K562 (cell line): ENCODE data around the gene OR8H1. TPM values are rescaled to one million over a fixed set of nuclear protein-coding genes. Genes with fewer than 3 reads are reported as not detected.

ENCODE experiments used
- ATAC-seq: fragments of 200-7000 bp; cut with Tn5 transposase; 3 replicates; pipeline ENCODE4 v1.9.1; 2020; ENCODE audit warnings: moderate library complexity
- Bru-seq: library from RNA; stranded (reverse); fragments of 400-500 nt; gene quantifications from one replicate; lab custom pipeline; 2021; lab: Mats Ljungman, UMichigan
- BruChase-seq, 2 experiments: library from RNA; stranded (reverse); fragments of 400-500 nt; gene quantifications; one replicate each; lab custom pipeline; 2021; lab: Mats Ljungman, UMichigan
- BruUV-seq: library from RNA; stranded (reverse); fragments of 400-500 nt; replicated peaks from 2 replicates; lab custom pipeline; 2021; lab: Mats Ljungman, UMichigan
- CTCF ChIA-PET: fragments of 300-600 bp; formaldehyde crosslinking; extraction: SDS; loops from one replicate; lab custom pipeline; 2021; ENCODE audit warnings: low intra/inter-chr PET ratio; lab: Yijun Ruan, JAX
- POLR2A ChIA-PET: fragments of 300-600, 350-650 bp; sonication (Branson Sonifier 250); formaldehyde crosslinking; extraction: SDS; loops from one replicate; lab custom pipeline; 2021; ENCODE audit warnings: antibody characterized with exemption, inconsistent platforms; lab: Yijun Ruan, JAX
- DNase-seq, 4 experiments: peaks; one replicate each; pipeline versions ENCODE4 v3.0.0 to v3.0.0-alpha.2; 2011 to 2018; ENCODE audit warnings: low spot score in 3 of 4, mixed read lengths in 3 of 4; ENCODE audit errors: extremely low read depth in 1 of 4
- FAIRE-seq: peaks from 2 replicates; lab custom pipeline; 2011; peaks lifted over from hg19 to GRCh38; lab: Jason Lieb, UNC
- H2AFZ ChIP-seq: 2 replicates; pipeline ENCODE4 v1.6.0; 2011; ENCODE audit warnings: low read depth, low read length, control low read depth, inconsistent platforms
- H3K27ac ChIP-seq: fragments of 200-600 bp; 3 replicates; pipeline ENCODE4 v1.8.0; 2011; ENCODE audit warnings: low read depth, mild to moderate bottlenecking, control low read depth, inconsistent platforms, low read length, moderate library complexity, mixed read lengths; ENCODE audit errors: extremely low read depth
- H3K27me3 ChIP-seq, 2 experiments: fragments of 300-600 bp in 1 of 2; 2 replicates in 1 of 2; 3 replicates in 1 of 2; pipeline versions ENCODE4 v1.6.0 to v1.8.0; 2011; ENCODE audit warnings: inconsistent platforms in 2 of 2, low read length in 2 of 2, mild to moderate bottlenecking in 1 of 2, mixed read lengths in 1 of 2, moderate library complexity in 1 of 2; ENCODE audit not compliant: control insufficient read depth in 2 of 2, insufficient read depth in 2 of 2
- H3K36me3 ChIP-seq: fragments of 300-600 bp; 3 replicates; pipeline ENCODE4 v1.8.0; 2011; ENCODE audit warnings: mild to moderate bottlenecking, low read length, inconsistent platforms; ENCODE audit not compliant: control insufficient read depth, insufficient read depth
- H3K4me1 ChIP-seq, 2 experiments: fragments of 200-600 bp in 1 of 2; replicated peaks in 1 of 2; 2 replicates in 1 of 2; 3 replicates in 1 of 2; pipeline versions ENCODE4 v1.5.1 to v1.8.0; 2011; ENCODE audit warnings: inconsistent platforms in 2 of 2, low read length in 2 of 2, mild to moderate bottlenecking in 1 of 2, mixed read lengths in 1 of 2, moderate library complexity in 1 of 2; ENCODE audit not compliant: control insufficient read depth in 2 of 2, insufficient read depth in 2 of 2
- H3K4me2 ChIP-seq: 2 replicates; pipeline ENCODE4 v1.6.1; 2011; ENCODE audit warnings: low read length, control low read depth, inconsistent platforms, mixed read lengths; ENCODE audit not compliant: insufficient read depth
- H3K4me3 ChIP-seq: fragments of 200-600 bp; sonication (generic), shearing (Covaris generic); 2 replicates; pipeline ENCODE4 v1.5.1; 2016; ENCODE audit warnings: control low read depth, inconsistent platforms
- H3K79me2 ChIP-seq: fragments of 200-600 bp; 3 replicates; pipeline ENCODE4 v1.8.0; 2011; ENCODE audit warnings: low read length, inconsistent platforms; ENCODE audit not compliant: control insufficient read depth, insufficient read depth
- H3K9ac ChIP-seq, 2 experiments: 2 replicates each; pipeline versions ENCODE4 v1.6.0 to v1.6.1; 2011; ENCODE audit warnings: low read depth in 2 of 2, low read length in 2 of 2, control low read depth in 1 of 2, inconsistent platforms in 1 of 2, mild to moderate bottlenecking in 1 of 2, mixed read lengths in 1 of 2; ENCODE audit not compliant: insufficient read depth in 1 of 2
- H3K9me1 ChIP-seq: one replicate; pipeline ENCODE4 v1.6.0; 2011; ENCODE audit warnings: inconsistent platforms, mild to moderate bottlenecking, low read length, moderate library complexity; ENCODE audit not compliant: control insufficient read depth, insufficient read depth
- H3K9me3 ChIP-seq: replicated peaks from 2 replicates; pipeline ENCODE4 v1.5.1; 2011; ENCODE audit warnings: low read depth, low read length, inconsistent platforms; ENCODE audit not compliant: control insufficient read depth, insufficient read depth
- H4K20me1 ChIP-seq: replicated peaks from 2 replicates; pipeline ENCODE4 v1.6.1; 2011; ENCODE audit warnings: low read length, inconsistent platforms, mixed read lengths; ENCODE audit not compliant: control insufficient read depth, insufficient read depth
- HDGF ChIP-seq: fragments of 450-650 bp; IDR thresholded peaks from 2 replicates; pipeline ENCODE4 v1.6.1; 2016
- MED1 ChIP-seq: sonication (generic); formaldehyde crosslinking; IDR thresholded peaks from 2 replicates; pipeline ENCODE4 v1.8.1; 2023; ENCODE audit warnings: missing genetic modification reagents, borderline replicate concordance
- ZNF740 ChIP-seq, 3 experiments: fragments of 200-800 bp in 1 of 3; sonication (Bioruptor generic) in 1 of 3; sonication (generic) in 1 of 3; formaldehyde crosslinking in 1 of 3; IDR thresholded peaks; 2 replicates each; pipeline versions ENCODE4 v1.6.1 to v1.8.0; 2016 to 2022; ENCODE audit warnings: mild to moderate bottlenecking in 2 of 3, missing compliant biosample characterization in 2 of 3, missing genetic modification characterization in 2 of 3, missing genetic modification reagents in 1 of 3
- WGBS: fragments of 100-300 bp; shearing (Covaris generic); methylation state at CpG from one replicate; pipeline ENCODE4 v1.1.6; 2016; ENCODE audit warnings: low coverage, mixed read lengths; ENCODE audit not compliant: insufficient coverage; ENCODE audit errors: missing lambda C conversion rate; 5-methylcytosine and 5-hydroxymethylcytosine counted together
- in situ Hi-C: fragments of 300-500 bp; cut with MboI; formaldehyde crosslinking; loops from 4 replicates; pipeline ENCODE4 v1.15.0; 2018; ENCODE audit warnings: inconsistent platforms, mixed read lengths
- intact Hi-C: fragments of 100-400 bp; cut with micrococcal nuclease; formaldehyde crosslinking; loops from 2 replicates; pipeline ENCODE4 v1.14.2; 2022
- long read RNA-seq, 3 experiments: library from polyadenylated mRNA in 2 of 3; library from RNA in 1 of 3; unstranded in 2 of 3; stranded (forward) in 1 of 3; transcript quantifications; one replicate each; pipeline ENCODE4 v2.0.0, GENCODE V29; 2019 to 2022
- polyA minus RNA-seq, 3 experiments: library from RNA; depleted of rRNA, polyadenylated mRNA; stranded (reverse); fragments of >200 nt; gene quantifications; 2 replicates each; pipeline ENCODE4 v1.2.3, GENCODE V29; 2011
- polyA plus RNA-seq, 8 experiments: library from polyadenylated mRNA; depleted of rRNA in 4 of 8; stranded (reverse) in 5 of 8; unstranded in 3 of 8; fragments of >200 nt; fragmentation: Nextera tagmentation in 2 of 8; fragmentation: Illumina TruSeq in 1 of 8; extraction: Ambion mirVana in 2 of 8; extraction: Trizol in 1 of 8; gene quantifications; 2 replicates each; pipeline versions ENCODE4 v1.2.1 to v1.2.3, GENCODE V29; 2011 to 2014; ENCODE audit warnings: inconsistent platforms in 1 of 8, missing spikeins in 1 of 8
- total RNA-seq, 7 experiments: library from RNA; depleted of rRNA in 6 of 7; stranded (reverse); fragments of >200 nt in 6 of 7; fragmentation: Illumina TruSeq in 2 of 7; extraction: Trizol in 2 of 7; gene quantifications; 2 replicates each; pipeline versions ENCODE4 v1.2.1 to v1.2.3, GENCODE V29; 2011 to 2021; ENCODE audit warnings: low replicate concordance in 1 of 7
- TF ChIP-seq, protein P1 (sequence below), 2 experiments: IDR thresholded peaks; 2 replicates each; pipeline ENCODE4 v1.6.1; 2012; ENCODE audit warnings: improper control_type of control experiment in 2 of 2, low read depth in 2 of 2, low read length in 2 of 2, borderline replicate concordance in 1 of 2
- TF ChIP-seq, protein P2 (sequence below): sonication (generic); formaldehyde crosslinking; IDR thresholded peaks from 2 replicates; pipeline ENCODE4 v1.8.1; 2023; ENCODE audit warnings: missing genetic modification reagents, mild to moderate bottlenecking, borderline replicate concordance

Gene OR8H1, protein sequence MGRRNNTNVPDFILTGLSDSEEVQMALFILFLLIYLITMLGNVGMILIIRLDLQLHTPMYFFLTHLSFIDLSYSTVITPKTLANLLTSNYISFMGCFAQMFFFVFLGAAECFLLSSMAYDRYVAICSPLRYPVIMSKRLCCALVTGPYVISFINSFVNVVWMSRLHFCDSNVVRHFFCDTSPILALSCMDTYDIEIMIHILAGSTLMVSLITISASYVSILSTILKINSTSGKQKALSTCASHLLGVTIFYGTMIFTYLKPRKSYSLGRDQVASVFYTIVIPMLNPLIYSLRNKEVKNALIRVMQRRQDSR
- not detected in 2 replicates for total RNA-seq (2011; cell fraction: chromatin; rRNA removed; ENCODE audit: low replicate concordance)
- total RNA-seq (2011; cell fraction: nucleolus; rRNA removed), result not detected in 2 replicates
- total RNA-seq (2011; cell fraction: nucleoplasm; rRNA removed), result not detected in 2 replicates
- total RNA-seq (2014; rRNA removed) (not detected in 2 replicates), total RNA-seq (2014; rRNA removed; fragmentation: Illumina TruSeq; extraction: Trizol) (not detected in 2 replicates), total RNA-seq (2015; rRNA removed; fragmentation: Illumina TruSeq; extraction: Trizol) (not detected in 2 replicates), total RNA-seq (2021) (not detected in 2 replicates), polyA plus RNA-seq (2011; rRNA removed) (not detected in 2 replicates), polyA plus RNA-seq (2014; fragmentation: Illumina TruSeq; extraction: Trizol) (not detected in 2 replicates), polyA plus RNA-seq (2014; fragmentation: Nextera tagmentation; extraction: Ambion mirVana) (not detected), polyA plus RNA-seq (2014; rRNA removed) (not detected in 2 replicates), polyA minus RNA-seq (2011; rRNA and poly(A)+ RNA removed) (not detected in 2 replicates), Bru-seq, nascent RNA (not detected), BruChase-seq, experiment 1, labeled RNA remaining after a 2-hour chase (not detected), BruChase-seq, experiment 2, labeled RNA remaining after a 6-hour chase (not detected)
- not detected in 2 replicates for polyA plus RNA-seq (2011; cell fraction: cytosol; rRNA removed)
- polyA plus RNA-seq (2011; cell fraction: nucleus; rRNA removed), result not detected in 2 replicates
- polyA plus RNA-seq (2012), result not detected in 2 replicates
- not detected in 2 replicates for polyA minus RNA-seq (2011; cell fraction: cytosol; rRNA and poly(A)+ RNA removed)
- polyA minus RNA-seq (2011; cell fraction: nucleus; rRNA and poly(A)+ RNA removed), result not detected in 2 replicates
- long read RNA-seq, experiment 1, result 0 reads
- long read RNA-seq, experiment 2, result 0 reads
- long read RNA-seq, experiment 3, result 0 reads

DNA sequence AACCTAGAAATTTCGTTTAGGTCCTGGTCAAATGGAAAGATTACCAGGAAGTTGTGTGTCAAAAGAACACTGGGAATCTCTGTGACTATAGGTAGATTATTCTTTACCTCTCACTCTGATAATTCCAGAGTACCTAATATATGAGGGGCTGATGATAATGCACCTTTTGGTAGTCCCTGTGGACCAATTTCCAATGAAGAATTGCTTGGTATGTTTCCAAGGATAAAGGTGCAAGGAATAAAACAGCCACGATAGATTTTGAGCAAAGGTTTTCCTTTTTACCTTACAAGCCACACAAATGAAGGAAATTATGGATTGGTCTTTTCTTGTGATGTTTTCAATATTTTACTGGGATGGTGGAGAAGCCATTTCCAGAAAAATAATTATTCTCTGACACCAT, at the start of gene OR8H1:
Gene OR8H1, minus strand, starts transcription at position 101 of the 400 bp plus-strand sequence. CDS start 1,192 bp downstream, outside the sequence.
- Histone ChIP-seq H4K20me1 (no peaks in the 10 kb centered on the region), H3K9me1 (no peaks in the 10 kb centered on the region), H2AFZ (no peak within 1 kb of the TSS), H3K9me3 (peaks cover 2% of the 10 kb centered on the region; the same call in 1 of the 2 replicates), H3K36me3 (no peaks in the 10 kb centered on the region), H3K9ac (no peak within 1 kb of the TSS), H3K79me2 (no peaks in the 10 kb centered on the region), H3K27ac (no peak within 1 kb of the TSS), H3K4me1 (no peaks in the 10 kb centered on the region), H3K27me3 (no peaks in the 10 kb centered on the region), H3K4me2 (no peak within 1 kb of the TSS), H3K4me3 (no peak within 1 kb of the TSS)
- POLR2A ChIA-PET, result no interaction called here
- BruUV-seq, result no TSS peak
- DNase-seq (no peak), ATAC-seq (no peak), FAIRE-seq (no peak)
- in situ Hi-C loops (no loop called here), intact Hi-C loops (no loop called here)
- CTCF ChIA-PET, result no interaction called here
- WGBS, result 0% methylated on average over 2 of the region's 2 CpGs
- TF ChIP-seq ZNF740 (CRISPR knock-in tag; IDR thresholded peaks at IDR 0.05), result no peak
- TF ChIP-seq ZNF740 (tag; IDR thresholded peaks at IDR 0.05), result no peak
- TF ChIP-seq MED1, result no peak
- TF ChIP-seq HDGF, result no peak
- TF ChIP-seq, protein P1, sequence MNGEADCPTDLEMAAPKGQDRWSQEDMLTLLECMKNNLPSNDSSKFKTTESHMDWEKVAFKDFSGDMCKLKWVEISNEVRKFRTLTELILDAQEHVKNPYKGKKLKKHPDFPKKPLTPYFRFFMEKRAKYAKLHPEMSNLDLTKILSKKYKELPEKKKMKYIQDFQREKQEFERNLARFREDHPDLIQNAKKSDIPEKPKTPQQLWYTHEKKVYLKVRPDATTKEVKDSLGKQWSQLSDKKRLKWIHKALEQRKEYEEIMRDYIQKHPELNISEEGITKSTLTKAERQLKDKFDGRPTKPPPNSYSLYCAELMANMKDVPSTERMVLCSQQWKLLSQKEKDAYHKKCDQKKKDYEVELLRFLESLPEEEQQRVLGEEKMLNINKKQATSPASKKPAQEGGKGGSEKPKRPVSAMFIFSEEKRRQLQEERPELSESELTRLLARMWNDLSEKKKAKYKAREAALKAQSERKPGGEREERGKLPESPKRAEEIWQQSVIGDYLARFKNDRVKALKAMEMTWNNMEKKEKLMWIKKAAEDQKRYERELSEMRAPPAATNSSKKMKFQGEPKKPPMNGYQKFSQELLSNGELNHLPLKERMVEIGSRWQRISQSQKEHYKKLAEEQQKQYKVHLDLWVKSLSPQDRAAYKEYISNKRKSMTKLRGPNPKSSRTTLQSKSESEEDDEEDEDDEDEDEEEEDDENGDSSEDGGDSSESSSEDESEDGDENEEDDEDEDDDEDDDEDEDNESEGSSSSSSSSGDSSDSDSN (IDR thresholded peaks at IDR 0.05; ENCODE audit: borderline replicate concordance in 1 of 2, low read depth in 2 of 2, low read length in 2 of 2), result no peak
- TF ChIP-seq, protein P2, sequence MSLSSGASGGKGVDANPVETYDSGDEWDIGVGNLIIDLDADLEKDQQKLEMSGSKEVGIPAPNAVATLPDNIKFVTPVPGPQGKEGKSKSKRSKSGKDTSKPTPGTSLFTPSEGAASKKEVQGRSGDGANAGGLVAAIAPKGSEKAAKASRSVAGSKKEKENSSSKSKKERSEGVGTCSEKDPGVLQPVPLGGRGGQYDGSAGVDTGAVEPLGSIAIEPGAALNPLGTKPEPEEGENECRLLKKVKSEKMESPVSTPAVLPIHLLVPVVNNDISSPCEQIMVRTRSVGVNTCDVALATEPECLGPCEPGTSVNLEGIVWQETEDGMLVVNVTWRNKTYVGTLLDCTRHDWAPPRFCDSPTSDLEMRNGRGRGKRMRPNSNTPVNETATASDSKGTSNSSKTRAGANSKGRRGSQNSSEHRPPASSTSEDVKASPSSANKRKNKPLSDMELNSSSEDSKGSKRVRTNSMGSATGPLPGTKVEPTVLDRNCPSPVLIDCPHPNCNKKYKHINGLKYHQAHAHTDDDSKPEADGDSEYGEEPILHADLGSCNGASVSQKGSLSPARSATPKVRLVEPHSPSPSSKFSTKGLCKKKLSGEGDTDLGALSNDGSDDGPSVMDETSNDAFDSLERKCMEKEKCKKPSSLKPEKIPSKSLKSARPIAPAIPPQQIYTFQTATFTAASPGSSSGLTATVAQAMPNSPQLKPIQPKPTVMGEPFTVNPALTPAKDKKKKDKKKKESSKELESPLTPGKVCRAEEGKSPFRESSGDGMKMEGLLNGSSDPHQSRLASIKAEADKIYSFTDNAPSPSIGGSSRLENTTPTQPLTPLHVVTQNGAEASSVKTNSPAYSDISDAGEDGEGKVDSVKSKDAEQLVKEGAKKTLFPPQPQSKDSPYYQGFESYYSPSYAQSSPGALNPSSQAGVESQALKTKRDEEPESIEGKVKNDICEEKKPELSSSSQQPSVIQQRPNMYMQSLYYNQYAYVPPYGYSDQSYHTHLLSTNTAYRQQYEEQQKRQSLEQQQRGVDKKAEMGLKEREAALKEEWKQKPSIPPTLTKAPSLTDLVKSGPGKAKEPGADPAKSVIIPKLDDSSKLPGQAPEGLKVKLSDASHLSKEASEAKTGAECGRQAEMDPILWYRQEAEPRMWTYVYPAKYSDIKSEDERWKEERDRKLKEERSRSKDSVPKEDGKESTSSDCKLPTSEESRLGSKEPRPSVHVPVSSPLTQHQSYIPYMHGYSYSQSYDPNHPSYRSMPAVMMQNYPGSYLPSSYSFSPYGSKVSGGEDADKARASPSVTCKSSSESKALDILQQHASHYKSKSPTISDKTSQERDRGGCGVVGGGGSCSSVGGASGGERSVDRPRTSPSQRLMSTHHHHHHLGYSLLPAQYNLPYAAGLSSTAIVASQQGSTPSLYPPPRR (CRISPR knock-in tag), result no peak
